HG03442 (cell line): Measurements from ENCODE around the gene RNU1-4.
"Not testable (repeated sequence)": the region's sequence is repeated elsewhere in the genome, so short reads cannot be mapped to it uniquely, and the experiment has no call there.

Experiments
- ATAC-seq: cut with Tn5 transposase; IDR thresholded peaks from one replicate; pipeline ENCODE4 v1.9.1; 2021; ENCODE audit warnings: mild to moderate bottlenecking, moderate library complexity; ENCODE audit not compliant: unreplicated experiment

Gene RNU1-4

GRCh38 chr1:16740047-16740964, at the start of gene RNU1-4:
Gene RNU1-4, plus strand, starts transcription at chr1:16740516.
- ATAC-seq, result peak; percentile 74

- not testable (repeated sequence) for ATAC-seq
These were observed 49.2 kb upstream of the RNU1-4 start for GRCh38 chr1:16690971-16691682.

DNA sequence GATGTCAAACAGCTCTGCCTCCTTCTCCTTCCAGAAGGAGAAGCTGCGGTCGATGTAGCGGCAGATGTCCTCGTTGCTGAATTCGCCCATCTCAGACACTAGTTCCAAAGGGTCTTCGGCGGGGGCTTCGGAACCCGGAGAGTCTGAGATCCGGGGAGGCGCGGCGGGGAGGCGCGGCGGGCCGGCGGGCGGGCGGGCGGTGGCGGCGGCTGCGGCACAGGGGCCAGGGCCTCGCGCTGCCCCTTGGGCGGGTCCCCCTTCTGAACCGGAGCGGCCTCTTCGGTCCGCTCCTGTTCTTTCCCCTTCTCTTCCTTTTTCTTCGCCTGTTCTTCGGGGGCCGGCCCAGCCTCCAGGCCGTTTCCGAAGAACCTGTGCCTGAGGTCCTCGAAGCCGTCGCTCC, 48.0 kb upstream of the RNU1-4 start:
- ATAC-seq, result not testable (repeated sequence)

DNA sequence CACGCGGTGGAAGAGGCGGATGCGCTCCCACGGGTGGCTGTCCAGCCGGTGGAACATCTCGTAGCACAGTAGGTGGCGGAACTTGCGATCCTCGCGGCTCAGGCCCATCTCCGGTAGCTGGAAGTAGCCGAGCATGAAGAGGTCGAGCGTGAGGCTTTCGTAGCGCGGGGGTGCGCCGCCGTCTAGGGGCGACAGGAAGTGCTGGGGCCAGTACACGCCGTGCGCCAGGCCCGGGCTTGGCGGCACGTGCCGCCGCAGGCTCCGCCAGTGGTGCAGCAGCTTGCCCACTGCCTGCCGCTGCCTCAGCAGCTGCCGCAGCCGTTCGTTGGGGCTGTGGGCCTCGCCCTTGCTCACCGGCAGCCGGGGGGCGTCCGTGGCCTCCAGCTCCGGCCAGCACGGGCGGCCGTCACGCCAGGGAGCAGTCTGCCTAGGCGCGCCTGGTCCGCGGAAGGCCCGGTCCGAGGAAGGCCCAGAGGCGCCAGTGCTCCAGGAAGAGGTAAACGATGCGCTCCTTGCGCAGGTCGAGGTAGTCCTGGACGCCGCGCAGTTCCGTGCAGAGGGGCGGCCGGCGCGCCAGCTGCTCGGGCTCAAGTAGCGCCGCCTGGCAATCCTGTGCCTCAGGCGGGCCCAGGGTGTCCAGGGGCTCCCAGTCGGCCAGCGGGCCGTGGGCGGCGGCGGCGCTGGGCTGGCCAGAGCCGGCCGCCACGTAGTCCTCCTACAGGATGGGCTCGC, 47.4 kb upstream of the RNU1-4 start:
- ATAC-seq, result not testable (repeated sequence)

DNA sequence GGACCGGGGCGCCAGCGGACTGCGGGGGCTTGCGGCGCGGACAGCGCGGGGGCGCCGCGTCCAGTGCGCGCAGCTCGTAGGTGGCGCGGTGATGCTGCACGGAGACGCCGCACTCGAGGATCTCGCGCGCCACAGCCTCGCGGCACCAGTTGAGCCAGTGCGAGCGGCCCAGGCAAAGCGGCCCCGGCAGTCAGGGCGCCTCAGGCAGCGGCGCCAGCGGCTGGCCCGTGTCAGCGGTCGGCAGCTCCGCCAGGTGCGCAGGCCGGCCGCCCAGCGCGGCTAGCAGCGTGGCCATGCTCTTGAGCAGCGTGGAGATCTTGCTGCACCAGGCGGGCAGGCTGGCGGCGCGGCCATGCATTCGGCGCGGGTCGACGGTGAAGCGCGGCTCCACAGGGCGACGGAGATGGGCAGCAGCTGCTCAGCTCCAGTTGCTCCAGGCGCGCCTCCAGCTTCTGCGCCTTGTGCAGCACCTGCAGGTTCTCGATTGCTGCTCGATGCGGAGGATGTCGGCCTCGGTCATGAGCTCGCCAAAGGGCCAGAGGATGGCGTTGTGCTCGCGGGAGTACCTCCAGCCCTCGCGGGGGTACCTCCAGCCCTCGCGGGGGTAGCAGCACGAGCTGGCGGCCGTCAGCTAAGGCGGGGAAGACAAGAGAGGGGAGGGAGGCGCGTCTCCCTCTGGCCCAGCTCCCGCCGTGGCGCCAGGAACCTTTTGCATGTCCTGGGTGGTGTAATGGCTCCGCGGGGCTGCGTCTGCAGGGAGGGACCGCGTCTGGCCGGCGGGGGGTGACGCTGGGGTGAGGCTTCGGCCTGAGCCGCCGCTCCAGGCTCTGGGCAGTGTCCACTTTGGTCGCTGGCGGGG, 46.6 kb upstream of the RNU1-4 start:
- not testable (repeated sequence) for ATAC-seq

- not testable (repeated sequence) for ATAC-seq
These were observed 46.0 kb upstream of the RNU1-4 start for GRCh38 chr1:16694308-16694702.

- not testable (repeated sequence) for ATAC-seq
These were observed 43.7 kb upstream of the RNU1-4 start for GRCh38 chr1:16696507-16697150.

- ATAC-seq, result not testable (repeated sequence)
These were observed 43.2 kb upstream of the RNU1-4 start for GRCh38 chr1:16697152-16697551.

GRCh38 chr1:16699440-16699839, 40.9 kb upstream of the RNU1-4 start:
- not testable (repeated sequence) for ATAC-seq

DNA sequence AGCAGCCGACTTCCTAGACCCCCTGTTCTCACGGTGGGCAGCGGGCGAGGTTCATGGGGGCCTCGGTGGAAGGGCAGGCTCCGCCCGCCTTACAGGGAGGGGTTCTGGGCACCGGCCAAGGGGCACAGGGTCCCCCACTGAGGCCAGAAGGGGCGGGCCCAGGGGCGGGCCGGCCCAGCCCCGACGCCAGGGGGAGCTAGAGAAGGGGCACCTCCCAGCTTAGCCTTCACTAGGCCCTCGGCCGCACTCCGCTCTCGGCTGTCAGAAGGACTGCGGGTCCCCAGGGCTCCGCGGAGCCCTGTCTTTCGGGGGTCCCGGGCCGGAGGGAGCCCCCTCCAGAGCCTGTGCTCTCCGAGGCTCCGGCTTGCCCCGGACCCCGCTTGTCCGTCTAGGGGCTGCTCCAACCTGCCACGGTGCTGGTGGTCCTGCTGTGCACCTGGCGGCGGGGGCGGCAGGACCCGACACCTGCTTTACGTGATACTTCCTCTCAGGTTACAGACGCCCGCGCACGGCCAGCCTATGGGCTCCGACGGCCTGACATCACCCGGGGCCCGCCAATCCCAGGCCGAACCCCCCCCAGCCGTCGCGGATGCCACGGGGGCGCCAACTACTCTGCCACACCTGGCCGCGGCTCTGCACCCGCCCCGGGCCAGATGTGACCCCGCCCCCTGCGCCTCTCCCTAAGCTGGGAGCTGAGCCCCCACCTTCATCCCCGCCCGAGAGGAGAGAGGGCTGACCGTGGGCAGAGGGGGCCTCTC, 40.0 kb upstream of the RNU1-4 start:
- not testable (repeated sequence) for ATAC-seq

DNA sequence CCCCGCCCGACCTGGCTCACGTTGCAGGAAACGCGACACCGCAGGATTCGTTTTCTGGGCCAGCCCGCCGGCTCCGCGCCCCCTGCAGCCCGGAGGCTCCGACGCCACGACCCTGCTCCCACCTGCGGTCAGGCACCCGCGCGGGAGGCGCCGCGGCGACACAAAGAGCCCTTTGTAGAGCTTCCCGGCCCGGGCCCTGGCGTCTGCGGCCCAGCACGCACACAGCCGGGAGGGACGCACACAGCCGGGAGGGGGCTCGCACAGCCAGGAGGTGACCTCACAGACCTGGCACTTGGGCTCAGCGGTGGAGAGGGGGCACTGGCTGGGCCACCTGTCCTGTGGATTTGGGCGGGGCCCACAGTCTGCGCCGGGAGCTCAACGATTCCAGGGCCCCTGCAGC, 39.1 kb upstream of the RNU1-4 start:
- not testable (repeated sequence) for ATAC-seq

GRCh38 chr1:16702280-16702679, 38.0 kb upstream of the RNU1-4 start:
- ATAC-seq, result not testable (repeated sequence)

- not testable (repeated sequence) for ATAC-seq
These were observed 37.2 kb upstream of the RNU1-4 start for GRCh38 chr1:16703141-16703540.

GRCh38 chr1:16703602-16704001, 36.7 kb upstream of the RNU1-4 start:
- not testable (repeated sequence) for ATAC-seq

DNA sequence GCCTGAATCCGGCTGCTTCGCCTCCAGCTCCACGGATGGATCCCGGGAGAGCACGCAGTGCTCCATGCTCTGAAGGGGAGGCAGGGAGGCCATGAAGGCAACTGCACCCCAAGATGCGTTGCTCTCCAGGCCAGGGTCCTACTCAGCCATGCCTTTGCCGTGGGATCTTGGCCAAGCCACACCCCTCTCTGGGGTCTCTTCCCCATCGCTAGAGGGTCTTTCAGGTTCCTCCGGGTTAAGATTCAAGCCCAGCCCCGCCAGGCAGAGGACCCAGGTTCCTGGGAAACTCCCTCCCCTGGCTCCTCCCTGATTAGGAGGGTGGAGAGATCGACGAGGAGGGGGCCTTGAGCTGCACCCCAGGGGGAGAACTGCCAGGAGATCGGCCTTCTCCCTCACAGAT, 36.2 kb upstream of the RNU1-4 start:
- ATAC-seq, result not testable (repeated sequence)

DNA sequence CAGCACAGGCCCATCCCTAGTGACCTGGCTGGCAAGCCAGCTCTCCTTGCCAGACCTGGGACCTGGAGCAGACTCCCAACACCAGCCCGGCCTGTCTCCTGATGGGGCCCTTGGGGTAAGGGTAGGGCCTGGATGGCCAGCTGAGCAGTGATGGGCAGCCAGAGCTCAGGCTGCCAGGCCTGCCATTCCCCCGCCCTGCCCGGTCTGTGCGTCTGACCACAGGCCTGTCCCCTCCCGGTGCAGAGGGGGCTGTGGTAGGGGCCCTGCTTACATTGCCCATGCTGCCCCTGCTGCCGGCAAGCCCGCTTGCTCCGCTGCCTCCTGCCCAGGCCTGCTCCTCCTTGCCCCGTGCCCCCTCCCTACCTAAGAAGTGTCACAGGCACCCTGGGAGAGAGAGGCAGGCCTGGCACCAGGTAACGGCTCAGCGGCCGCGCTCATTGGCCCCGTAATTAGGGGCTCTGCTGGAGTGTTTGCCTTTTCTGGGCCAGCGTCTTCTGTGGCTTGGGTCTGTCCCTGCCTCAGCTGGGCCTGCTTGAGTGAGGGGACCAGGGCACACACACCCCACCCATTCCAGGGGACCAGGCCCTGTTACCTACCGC, 35.7 kb upstream of the RNU1-4 start:
- not testable (repeated sequence) for ATAC-seq

DNA sequence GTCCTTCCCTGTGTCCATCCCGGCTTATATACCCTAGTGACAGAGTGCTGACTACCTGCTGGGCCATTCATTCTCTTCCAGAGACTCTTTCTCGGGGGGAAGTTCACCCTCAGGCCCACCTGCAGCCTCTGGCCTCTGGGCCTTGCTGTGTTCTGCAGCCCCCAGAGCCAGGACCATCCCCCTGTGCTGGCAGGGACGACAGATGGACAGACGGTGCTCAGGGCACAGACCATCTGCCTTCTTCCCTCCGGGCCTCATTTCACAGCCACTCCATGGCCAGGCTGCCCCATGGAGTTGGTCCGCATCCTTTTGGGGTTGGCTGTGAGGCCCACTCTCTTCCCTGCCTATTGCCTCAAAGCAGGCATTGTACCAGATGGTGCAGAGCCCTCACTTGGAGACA, 34.0 kb upstream of the RNU1-4 start:
- ATAC-seq, result not testable (repeated sequence)
